Liver (tissue), 5 donors: Measurements from ENCODE around the gene CYB5A. TPM values are rescaled to one million over a fixed set of nuclear protein-coding genes. Genes with fewer than 3 reads are reported as not detected.

ENCODE experiments used
- polyA plus RNA-seq, 2 donors: library from polyadenylated mRNA; stranded (reverse) in 1 of 2; unstranded in 1 of 2; fragments of 200-250 nt in 1 of 2; fragments of >200 nt in 1 of 2; fragmentation: Nextera tagmentation in 1 of 2; extraction: Ambion mirVana in 1 of 2; gene quantifications; one replicate each; pipeline versions ENCODE4 v1.2.1 to v1.2.3, GENCODE V29; 2013 to 2015
- small RNA-seq: library from RNA; depleted of rRNA; stranded (forward); fragments of <200 nt; gene quantifications from one replicate; pipeline ENCODE3, GENCODE V24; 2014
- total RNA-seq, 2 donors: library from RNA; depleted of rRNA; stranded (reverse); fragments of >200 nt; gene quantifications; one replicate each; pipeline ENCODE4 v1.2.3, GENCODE V29; 2014
- donor health status: healthy.
- donor health status: healthy.
- donor health status: healthy.

CYB5A gene
- total and polyA plus RNA-seq, 4 donors: 277 to 2,022 (median 1,122) TPM

Small RNA genes within 50 kb of the gene (small RNA-seq; reads per million reads assigned to genes)
- gene RN7SL551P: not detected

Other genes with a start within 250 kb of the CYB5A start
- gene FBXO15, start 144.1 kb downstream of the CYB5A start, total RNA-seq: under 1 TPM; 0.47 to 0.50 TPM
- under 1 TPM; 0.23 to 0.35 TPM for gene FBXO15, start 144.1 kb downstream of the CYB5A start, polyA plus RNA-seq
- 10 to 100 TPM; 24.1 to 35.9 TPM for gene TIMM21, start 143.4 kb downstream of the CYB5A start, total RNA-seq
- gene TIMM21, start 143.4 kb downstream of the CYB5A start, polyA plus RNA-seq: 10 to 100 TPM; 22.0 to 39.2 TPM
- not detected for gene C18orf63, start 23.9 kb upstream of the CYB5A start, total RNA-seq
- not detected for gene C18orf63, start 23.9 kb upstream of the CYB5A start, polyA plus RNA-seq
- under 1 TPM; 0.08 to 0.19 TPM for gene DIPK1C, start 165.3 kb upstream of the CYB5A start, total RNA-seq
- gene DIPK1C, start 165.3 kb upstream of the CYB5A start, polyA plus RNA-seq: under 1 TPM in 1 of 2 donors, not detected in 1; 0.06 TPM
- 100 to 1,000 TPM in 1 of 2 donors, 10 to 100 TPM in 1; 65.5 to 167 TPM for gene CNDP2, start 204.4 kb upstream of the CYB5A start, total RNA-seq
- 100 to 1,000 TPM; 123 to 159 TPM for gene CNDP2, start 204.4 kb upstream of the CYB5A start, polyA plus RNA-seq
- gene CNDP1, start 242.5 kb upstream of the CYB5A start, total RNA-seq: 1 to 10 TPM in 1 of 2 donors, under 1 TPM in 1; 0.09 to 8.2 TPM
- gene CNDP1, start 242.5 kb upstream of the CYB5A start, polyA plus RNA-seq: 10 to 100 TPM in 1 of 2 donors, 1 to 10 TPM in 1; 3.4 to 21.1 TPM